ENCODE results near the gene FXYD5. TPM values are rescaled to one million over a fixed set of nuclear protein-coding genes. Genes with fewer than 3 reads are reported as not detected.

The FXYD5 gene
- total RNA-seq (2014; rRNA removed; shearing (Covaris generic)) (76.8 and 82.1 TPM in 2 replicates), total RNA-seq (2022) (147 and 155 TPM in 2 replicates), Bru-seq, nascent RNA (percentile 78 among the genes with signal in this experiment), BruChase-seq, experiment 1, labeled RNA remaining after a 6-hour chase (percentile 82 among the genes with signal in this experiment), BruChase-seq, experiment 2, labeled RNA remaining after a 2-hour chase (percentile 78 among the genes with signal in this experiment)
- long read RNA-seq, transcript FXYD5-207 (9 exons, 898 nt) = minor isoform, 7 of 76 reads
- long read RNA-seq, transcript FXYD5-201 (8 exons, 1,580 nt) = minor isoform, 7 of 76 reads
- long read RNA-seq, transcript FXYD5-204 (9 exons, 872 nt) = major isoform, 46 of 76 reads
- long read RNA-seq, partial matches to known transcripts = 4 of 76 reads
- long read RNA-seq, other reads (novel, unspliced or antisense) = 10 of 76 reads

- peak within 1 kb of the TSS; percentile 82 for H3K4me2 ChIP-seq (ENCODE audit: low read length)
- DNase-seq (ENCODE audit: low spot score) = peak; percentile 69
- H3K9me2 ChIP-seq (ENCODE audit: insufficient read depth, low read length) = no peaks in the 10 kb centered on the region
- H4K20me1 ChIP-seq (ENCODE audit: insufficient read depth, low read length) = no peaks in the 10 kb centered on the region
- CTCF ChIA-PET (ENCODE audit: unreplicated experiment) = interaction anchor here (0.6 to 1.5 kb wide), 4 partner anchors 8 to 59 kb away, joined by 3 to 14 read pairs (median 4); no protein-coding TSS in a partner anchor
- peak within 1 kb of the TSS; percentile 81 for H3K4me3 ChIP-seq (ENCODE audit: low read depth, low read length, poor library complexity, severe bottlenecking)
- peaks cover 24% of the 10 kb centered on the region for H3K4me1 ChIP-seq (ENCODE audit: insufficient read depth, low read length, poor library complexity, severe bottlenecking)
- H3K9me3 ChIP-seq (ENCODE audit: low read length) = no peaks in the 10 kb centered on the region
- intact Hi-C loops (cut with micrococcal nuclease; ENCODE audit: unreplicated experiment) = loop anchor here (2.0 kb wide), 1 partner anchor 56 kb away; no protein-coding TSS in a partner anchor
- peak within 1 kb of the TSS; percentile 36; the same call in 1 of the 2 replicates for H2AFZ ChIP-seq (ENCODE audit: low read length)
- TF ChIP-seq CTCF (conservative IDR thresholded peaks at IDR 0.05; ENCODE audit: low read length) (no peak), EZH2phosphoT487 (IDR thresholded peaks at IDR 0.05; ENCODE audit: borderline replicate concordance, low read depth, low read length) (no peak)
- POLR2A ChIA-PET = interaction anchor here (0.7 to 1.5 kb wide), 2 partner anchors 13 to 82 kb away, joined by 4 to 5 read pairs; no protein-coding TSS in a partner anchor
- no TSS peak for BruUV-seq (replicated peaks)
- H3K36me3 ChIP-seq (ENCODE audit: insufficient read depth, low read length) = peaks cover 32% of the 10 kb centered on the region
- H3K27ac ChIP-seq (ENCODE audit: low read depth, low read length, poor library complexity, severe bottlenecking) = peak within 1 kb of the TSS; percentile 51
- peaks cover 17% of the 10 kb centered on the region; the same call in 1 of the 2 replicates for H3K79me2 ChIP-seq (ENCODE audit: insufficient read depth, low read depth, low read length)
Measured at GRCh38 chr19:35154525-35155406, at the start of gene FXYD5. TSS of gene FXYD5 (plus strand) at chr19:35154735. CDS start at chr19:35155551, 816 bp downstream.

DNA sequence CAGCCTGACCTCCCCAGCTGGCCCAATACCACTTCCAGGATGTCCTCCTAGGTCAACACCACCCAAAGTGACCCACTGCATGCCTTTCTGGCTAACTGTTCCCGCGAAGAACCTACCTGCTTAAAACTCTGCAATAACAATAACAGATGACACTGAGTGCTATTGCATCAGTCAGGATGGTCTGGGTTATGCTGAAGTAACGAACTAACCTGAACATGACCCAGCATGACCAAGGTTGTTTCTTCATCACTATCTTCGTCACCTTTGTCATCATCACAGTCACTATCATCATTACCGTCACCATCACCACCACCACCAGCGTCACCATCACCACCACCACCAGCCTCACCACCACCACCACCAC lies 49.5 kb upstream of the FXYD5 start:
- no peak overlapping the region for H3K4me3 ChIP-seq (ENCODE audit: low read depth, low read length, poor library complexity, severe bottlenecking)
- DNase-seq (ENCODE audit: low spot score) = no peak
- ChIA-PET POLR2A (no interaction called here), CTCF (ENCODE audit: unreplicated experiment) (no interaction called here)
- no peak overlapping the region for H2AFZ ChIP-seq (ENCODE audit: low read length)
- no peaks in the 10 kb centered on the region for H3K4me1 ChIP-seq (ENCODE audit: insufficient read depth, low read length, poor library complexity, severe bottlenecking)
- H3K9me3 ChIP-seq (ENCODE audit: low read length) = no peaks in the 10 kb centered on the region
- no peak overlapping the region for H3K27ac ChIP-seq (ENCODE audit: low read depth, low read length, poor library complexity, severe bottlenecking)
- no peaks in the 10 kb centered on the region for H3K9me2 ChIP-seq (ENCODE audit: insufficient read depth, low read length)
- no peak for TF ChIP-seq CTCF (conservative IDR thresholded peaks at IDR 0.05; ENCODE audit: low read length)
- TF ChIP-seq EZH2phosphoT487 (IDR thresholded peaks at IDR 0.05; ENCODE audit: borderline replicate concordance, low read depth, low read length) = no peak
- no peaks in the 10 kb centered on the region for H3K79me2 ChIP-seq (ENCODE audit: insufficient read depth, low read depth, low read length)
- no peak overlapping the region for H3K4me2 ChIP-seq (ENCODE audit: low read length)
- intact Hi-C loops (cut with micrococcal nuclease; ENCODE audit: unreplicated experiment) = no loop called here
- no peaks in the 10 kb centered on the region for H3K36me3 ChIP-seq (ENCODE audit: insufficient read depth, low read length)
- no TSS peak for BruUV-seq (replicated peaks)
- no peaks in the 10 kb centered on the region for H4K20me1 ChIP-seq (ENCODE audit: insufficient read depth, low read length)
